K562 (cell line): ENCODE measurements around the gene CNGB1. TPM values are rescaled to one million over a fixed set of nuclear protein-coding genes. Genes with fewer than 3 reads are reported as not detected.

ENCODE experiments used
- ATF3 ChIP-seq, 2 experiments: fragments of 450-650 bp in 1 of 2; sonication (generic) in 1 of 2; formaldehyde crosslinking in 1 of 2; IDR thresholded peaks in 1 of 2; conservative IDR thresholded peaks in 1 of 2; 2 replicates each; pipeline versions ENCODE4 v1.6.1 to v1.8.1; 2016 to 2023; ENCODE audit warnings: mild to moderate bottlenecking in 2 of 2, moderate library complexity in 2 of 2, inconsistent platforms in 1 of 2, missing genetic modification reagents in 1 of 2
- CEBPG ChIP-seq, 3 experiments: fragments of 200-800 bp in 1 of 3; sonication (Bioruptor generic) in 1 of 3; sonication (generic) in 1 of 3; formaldehyde crosslinking in 1 of 3; IDR thresholded peaks in 2 of 3; conservative IDR thresholded peaks in 1 of 3; 2 replicates each; pipeline versions ENCODE4 v1.6.1 to v1.8.0; 2016 to 2022; ENCODE audit warnings: missing compliant biosample characterization in 2 of 3, missing genetic modification characterization in 2 of 3, mild to moderate bottlenecking in 1 of 3, missing genetic modification reagents in 1 of 3
- CTBP1 ChIP-seq: fragments of 450-650 bp; IDR thresholded peaks from 2 replicates; pipeline ENCODE4 v1.6.1; 2016; ENCODE audit warnings: borderline replicate concordance
- CXXC5 ChIP-seq: fragments of 250-450 bp; sonication (Bioruptor Pico); IDR thresholded peaks from 2 replicates; pipeline ENCODE4 v1.8.0; 2022; ENCODE audit warnings: inconsistent platforms, mild to moderate bottlenecking, moderate library complexity
- ELF4 ChIP-seq: fragments of 450-650 bp; formaldehyde crosslinking; IDR thresholded peaks from 2 replicates; pipeline ENCODE4 v1.4.0; 2022; ENCODE audit warnings: missing genetic modification characterization
- FOXJ3 ChIP-seq: sonication (generic); formaldehyde crosslinking; IDR thresholded peaks from 2 replicates; pipeline ENCODE4 v1.4.0; 2020; ENCODE audit warnings: mild to moderate bottlenecking, missing genetic modification reagents
- HMG20B ChIP-seq: fragments of 250-450 bp; sonication (Bioruptor Pico); IDR thresholded peaks from 2 replicates; pipeline ENCODE4 v1.5.0; 2021; ENCODE audit warnings: mild to moderate bottlenecking
- JUNB ChIP-seq: fragments of 450-650 bp; formaldehyde crosslinking; conservative IDR thresholded peaks from 2 replicates; pipeline ENCODE4 v1.4.0; 2020; ENCODE audit warnings: mild to moderate bottlenecking
- KAT2B ChIP-seq: IDR thresholded peaks from one replicate; pipeline ENCODE4 v1.6.1; 2012; ENCODE audit warnings: low read depth, mild to moderate bottlenecking, control low read depth, inconsistent platforms, low read length, moderate library complexity
- MAZ ChIP-seq, 2 experiments: fragments of 450-650 bp in 1 of 2; sonication (generic) in 1 of 2; formaldehyde crosslinking; IDR thresholded peaks in 1 of 2; conservative IDR thresholded peaks in 1 of 2; 2 replicates each; pipeline versions ENCODE4 v1.4.0 to v1.5.0; 2020; ENCODE audit warnings: mild to moderate bottlenecking in 1 of 2, missing genetic modification reagents in 1 of 2
- MBD2 ChIP-seq: sonication (generic); IDR thresholded peaks from 2 replicates; pipeline ENCODE4 v1.6.1; 2016; ENCODE audit warnings: low read depth, borderline replicate concordance
- MTA2 ChIP-seq: fragments of 450-650 bp; IDR thresholded peaks from 2 replicates; pipeline ENCODE4 v1.6.1; 2016; ENCODE audit warnings: low read depth
- PHF21A ChIP-seq: fragments of 450-650 bp; IDR thresholded peaks from 2 replicates; pipeline ENCODE4 v1.6.1; 2017; ENCODE audit warnings: low read depth, borderline replicate concordance
- PHF8 ChIP-seq: fragments of 200-600 bp; sonication (generic); IDR thresholded peaks from 2 replicates; pipeline ENCODE4 v1.6.1; 2012; ENCODE audit warnings: mixed run types, mild to moderate bottlenecking, inconsistent platforms, low read length, moderate library complexity, borderline replicate concordance
- PTRF ChIP-seq: fragments of 450-650 bp; IDR thresholded peaks from 2 replicates; pipeline ENCODE4 v1.6.1; 2016; ENCODE audit warnings: mild to moderate bottlenecking, missing genetic modification characterization, missing compliant biosample characterization
- RFX1 ChIP-seq: fragments of 450-650 bp; IDR thresholded peaks from 2 replicates; pipeline ENCODE4 v1.6.1; 2016; ENCODE audit warnings: mild to moderate bottlenecking, moderate library complexity
- RUNX1 ChIP-seq: sonication (generic); IDR thresholded peaks from 2 replicates; pipeline ENCODE4 v1.6.1; 2016; ENCODE audit warnings: antibody characterized with exemption, low read depth
- SRSF3 ChIP-seq: fragments of 200-400 bp; formaldehyde crosslinking; IDR thresholded peaks from 2 replicates; pipeline ENCODE4 v1.6.1; 2016; ENCODE audit warnings: mild to moderate bottlenecking, low read length, moderate library complexity; ENCODE audit not compliant: insufficient read depth
- STAG1 ChIP-seq: sonication (generic); formaldehyde crosslinking; IDR thresholded peaks from 2 replicates; pipeline ENCODE4 v1.5.0; 2020; ENCODE audit warnings: missing genetic modification reagents, borderline replicate concordance
- TEAD2 ChIP-seq: fragments of 450-650 bp; IDR thresholded peaks from 2 replicates; pipeline ENCODE4 v1.6.1; 2016; ENCODE audit warnings: missing genetic modification characterization, control low read depth, missing compliant biosample characterization
- ZNF239 ChIP-seq: fragments of 250-450 bp; sonication (Bioruptor Pico); IDR thresholded peaks from 2 replicates; pipeline ENCODE4 v1.4.0; 2020; ENCODE audit warnings: mild to moderate bottlenecking
- ZNF263 ChIP-seq: sonication (generic); formaldehyde crosslinking; IDR thresholded peaks from 2 replicates; pipeline ENCODE4 v1.8.0; 2022; ENCODE audit warnings: mild to moderate bottlenecking, missing genetic modification reagents, borderline replicate concordance
- ZNF561 ChIP-seq: fragments of 450-650 bp; formaldehyde crosslinking; conservative IDR thresholded peaks from 2 replicates; pipeline ENCODE4 v1.4.0; 2020; ENCODE audit warnings: mild to moderate bottlenecking, moderate library complexity
- ZNF696 ChIP-seq: fragments of 250-450 bp; sonication (Bioruptor Pico); conservative IDR thresholded peaks from 2 replicates; pipeline ENCODE4 v1.4.0; 2020; ENCODE audit warnings: mild to moderate bottlenecking, moderate library complexity
- polyA plus RNA-seq, 8 experiments: library from polyadenylated mRNA; depleted of rRNA in 4 of 8; stranded (reverse) in 5 of 8; unstranded in 3 of 8; fragments of >200 nt; fragmentation: Nextera tagmentation in 2 of 8; fragmentation: Illumina TruSeq in 1 of 8; extraction: Ambion mirVana in 2 of 8; extraction: Trizol in 1 of 8; gene quantifications; 2 replicates each; pipeline versions ENCODE4 v1.2.1 to v1.2.3, GENCODE V29; 2011 to 2014; ENCODE audit warnings: inconsistent platforms in 1 of 8, missing spikeins in 1 of 8
- total RNA-seq, 7 experiments: library from RNA; depleted of rRNA in 6 of 7; stranded (reverse); fragments of >200 nt in 6 of 7; fragmentation: Illumina TruSeq in 2 of 7; extraction: Trizol in 2 of 7; gene quantifications; 2 replicates each; pipeline versions ENCODE4 v1.2.1 to v1.2.3, GENCODE V29; 2011 to 2021; ENCODE audit warnings: low replicate concordance in 1 of 7
- TF ChIP-seq, protein P1 (sequence below), 2 experiments: fragments of 450-650 bp; conservative IDR thresholded peaks; 2 replicates each; pipeline ENCODE4 v1.6.1; 2017; ENCODE audit warnings: mild to moderate bottlenecking in 2 of 2, moderate library complexity in 2 of 2

Gene CNGB1
- total and polyA plus RNA-seq, 9 of the 15 experiments (the other 6 are each of a cell fraction or from before 2014, with no cell fraction given) = not detected

- 0 out of 2 replicates have a peak, but pooled peaks have one; percentile 9 for TF ChIP-seq CTBP1
- TF ChIP-seq PTRF = no peak
- TF ChIP-seq CXXC5 (CRISPR knock-in tag) = no peak
- no peak for TF ChIP-seq MTA2
- no peak for TF ChIP-seq SRSF3
- TF ChIP-seq MBD2 = 0 out of 2 replicates have a peak, but pooled peaks have one; percentile 6
- no peak for TF ChIP-seq PHF21A
- no peak for TF ChIP-seq ZNF696
- TF ChIP-seq PHF8 = peak; percentile 31; the same call in 1 of the 2 replicates
- no peak for TF ChIP-seq JUNB
- no peak for TF ChIP-seq ZNF239 (CRISPR knock-in tag)
- no peak for TF ChIP-seq CEBPG (CRISPR knock-in tag; IDR thresholded peaks at IDR 0.05)
- TF ChIP-seq CEBPG (tag; conservative IDR thresholded peaks at IDR 0.05 in 1 of 2, IDR thresholded peaks at IDR 0.05 in 1 of 2) = no peak
- TF ChIP-seq ZNF561 (CRISPR knock-in tag) = no peak
- peak; percentile 45 for TF ChIP-seq ZNF263 (CRISPR knock-in tag)
- no peak for TF ChIP-seq RFX1
- TF ChIP-seq STAG1 = no peak
- TF ChIP-seq ELF4 = no peak
- no peak for TF ChIP-seq HMG20B (CRISPR knock-in tag)
- TF ChIP-seq ATF3 (IDR thresholded peaks at IDR 0.05) = no peak
- no peak for TF ChIP-seq ATF3 (CRISPR knock-in tag; conservative IDR thresholded peaks at IDR 0.05)
- TF ChIP-seq FOXJ3 (CRISPR knock-in tag) = no peak
- TF ChIP-seq KAT2B = no peak
- TF ChIP-seq MAZ (CRISPR knock-in tag; conservative IDR thresholded peaks at IDR 0.05 in 1 of 2, IDR thresholded peaks at IDR 0.05 in 1 of 2) = 0 out of 4 replicates have a peak, but pooled peaks of 1 of the 2 experiments have one; percentile 1
- TF ChIP-seq, protein P1, sequence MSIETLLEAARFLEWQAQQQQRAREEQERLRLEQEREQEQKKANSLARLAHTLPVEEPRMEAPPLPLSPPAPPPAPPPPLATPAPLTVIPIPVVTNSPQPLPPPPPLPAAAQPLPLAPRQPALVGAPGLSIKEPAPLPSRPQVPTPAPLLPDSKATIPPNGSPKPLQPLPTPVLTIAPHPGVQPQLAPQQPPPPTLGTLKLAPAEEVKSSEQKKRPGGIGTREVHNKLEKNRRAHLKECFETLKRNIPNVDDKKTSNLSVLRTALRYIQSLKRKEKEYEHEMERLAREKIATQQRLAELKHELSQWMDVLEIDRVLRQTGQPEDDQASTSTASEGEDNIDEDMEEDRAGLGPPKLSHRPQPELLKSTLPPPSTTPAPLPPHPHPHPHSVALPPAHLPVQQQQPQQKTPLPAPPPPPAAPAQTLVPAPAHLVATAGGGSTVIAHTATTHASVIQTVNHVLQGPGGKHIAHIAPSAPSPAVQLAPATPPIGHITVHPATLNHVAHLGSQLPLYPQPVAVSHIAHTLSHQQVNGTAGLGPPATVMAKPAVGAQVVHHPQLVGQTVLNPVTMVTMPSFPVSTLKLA (conservative IDR thresholded peaks at IDR 0.05) = no peak
- TF ChIP-seq TEAD2 = no peak
- TF ChIP-seq RUNX1 = no peak
Measured at GRCh38 chr16:57985204-57986181, 14.6 kb upstream of the CNGB1 start (continued).
